GM18873 (cell line): ENCODE results near the gene ARID5B.

Source experiments
- ATAC-seq: cut with Tn5 transposase; IDR thresholded peaks from one replicate; pipeline ENCODE4 v1.9.1; 2021; ENCODE audit warnings: mild to moderate bottlenecking, moderate library complexity, moderate number of reproducible peaks; ENCODE audit not compliant: unreplicated experiment, low FRiP score

ARID5B gene

DNA sequence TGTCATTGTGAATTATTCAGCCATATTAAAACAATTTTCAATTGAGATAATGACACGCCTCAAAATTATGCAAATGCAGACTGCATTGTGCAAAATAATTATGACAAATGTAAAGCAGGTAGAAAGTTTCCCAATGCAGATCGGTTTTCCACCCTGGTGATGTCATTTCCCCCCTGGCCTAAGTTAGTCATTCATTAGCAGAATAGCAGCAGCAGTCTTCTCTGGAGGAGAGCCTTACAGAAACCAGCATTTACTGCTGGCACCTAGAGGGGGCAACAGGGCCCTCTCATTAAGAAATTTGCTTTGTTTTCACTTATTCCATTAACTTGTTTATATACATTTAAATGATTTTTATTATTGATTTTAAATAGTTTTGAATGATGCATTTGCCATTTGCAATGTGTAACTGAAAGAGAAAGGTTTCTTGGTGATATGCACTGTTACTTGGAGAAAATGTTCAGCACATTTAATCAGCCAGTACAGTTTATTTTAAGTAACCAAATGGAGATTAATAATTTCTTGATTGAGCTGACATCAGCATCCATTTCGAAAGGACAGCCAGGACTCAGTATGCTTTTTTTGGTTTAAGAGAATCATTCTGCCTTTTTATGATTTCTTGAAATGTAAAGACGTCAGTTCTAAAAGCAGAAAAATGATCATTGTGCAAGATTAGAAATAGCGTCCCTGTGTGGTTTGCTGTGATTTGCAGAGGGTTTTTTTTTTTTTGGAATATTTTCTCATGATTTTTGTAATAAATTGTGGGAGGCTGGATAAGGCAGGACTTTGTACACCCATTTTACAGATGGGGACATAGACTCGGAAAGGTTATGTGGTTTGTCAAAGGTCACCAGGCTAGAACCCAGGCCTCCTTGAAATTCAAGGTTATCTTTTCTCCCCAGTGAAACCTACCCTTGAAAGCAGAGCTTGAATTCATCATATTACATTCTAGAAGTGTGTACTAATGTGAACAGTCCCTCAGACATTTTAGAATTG is 3.5 kb downstream of the ARID5B start:
- peak; percentile 40 for ATAC-seq

DNA sequence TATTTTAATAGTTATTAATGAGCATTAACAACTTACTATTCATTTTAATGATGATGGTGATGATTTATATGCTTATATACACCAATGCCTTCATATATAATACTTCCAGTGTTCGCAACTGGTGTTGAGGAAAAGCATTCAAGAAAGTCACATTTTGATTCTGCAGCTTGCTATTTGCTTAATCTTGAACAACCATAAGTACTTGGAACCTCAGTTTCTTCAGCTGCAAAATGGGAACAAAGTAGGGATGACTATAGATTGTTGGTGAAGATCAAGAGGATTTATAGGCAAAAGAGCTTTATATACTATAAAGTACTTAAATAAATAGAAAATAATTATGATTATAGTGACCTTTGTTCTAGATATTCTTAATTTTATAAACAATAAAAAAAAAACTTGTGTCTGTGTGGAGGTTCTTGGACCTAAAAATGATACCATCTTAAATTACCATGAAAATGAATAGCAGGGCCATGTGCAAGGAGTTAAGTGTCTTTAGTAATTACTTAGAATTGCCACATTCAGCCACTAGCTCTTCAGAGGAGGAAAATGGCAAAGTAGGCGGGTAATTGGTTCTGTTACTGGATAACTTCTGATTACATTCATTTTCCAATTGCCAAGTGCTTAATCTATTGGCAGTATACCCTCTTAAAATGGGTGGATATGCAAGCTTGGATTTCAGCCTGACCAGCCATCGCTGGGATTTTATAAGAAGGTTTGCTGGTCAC is 4.5 kb downstream of the ARID5B start:
- no peak for ATAC-seq

DNA sequence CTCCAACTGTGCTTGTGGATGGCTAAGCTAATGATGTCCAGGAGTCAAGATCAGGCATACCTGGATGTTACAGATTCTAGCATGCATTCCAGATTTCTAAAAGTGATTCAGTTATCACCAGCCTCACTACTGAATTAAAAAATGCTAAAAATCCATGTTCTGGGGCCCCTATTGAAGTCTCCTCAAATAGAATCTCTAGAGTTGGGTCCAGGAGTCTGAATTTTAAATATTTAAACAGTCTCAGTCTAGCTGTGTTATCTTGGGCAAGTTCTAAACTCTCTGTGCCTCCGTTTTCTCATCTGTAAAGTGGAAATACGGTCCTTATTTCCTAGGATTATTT is 5.0 kb downstream of the ARID5B start:
- no peak for ATAC-seq

DNA sequence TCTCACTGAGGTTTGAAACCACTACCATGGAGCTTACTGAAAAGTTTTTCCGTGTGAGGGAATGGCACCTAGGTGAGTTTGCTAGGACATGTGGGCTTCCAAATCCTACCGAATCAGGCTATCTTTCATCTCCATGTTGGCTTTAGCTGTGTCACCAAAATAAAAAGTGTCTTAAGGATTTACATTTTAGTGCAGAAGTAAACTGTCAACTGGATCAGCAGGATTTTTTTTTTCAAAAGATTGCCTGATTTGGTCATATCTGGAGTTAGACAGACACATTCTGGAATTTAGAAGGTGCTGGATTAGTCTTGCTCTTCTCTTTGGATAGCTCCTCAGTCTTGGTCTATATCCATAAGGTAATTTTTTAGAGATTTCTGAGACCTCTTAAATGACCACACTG is 5.5 kb downstream of the ARID5B start:
- ATAC-seq: no peak

DNA sequence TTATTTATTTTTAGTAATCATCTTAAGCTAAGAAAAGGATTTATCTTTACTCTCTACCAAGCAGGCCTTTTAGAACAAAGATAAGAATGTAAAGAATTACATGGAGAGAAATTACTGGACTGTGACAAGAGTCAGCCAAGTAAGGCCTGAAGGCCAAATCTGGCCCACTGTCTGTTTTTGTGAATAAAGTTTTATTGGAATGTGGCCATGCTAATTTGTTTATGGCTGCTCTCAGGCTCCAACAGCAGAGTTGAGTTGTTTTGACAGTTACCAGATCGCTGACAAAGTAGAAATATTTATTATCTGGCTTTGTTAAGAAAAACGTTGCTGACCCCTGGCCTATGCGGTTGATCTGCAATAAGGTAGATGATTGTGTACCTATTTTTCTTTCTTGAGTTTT is 6.1 kb downstream of the ARID5B start:
- no peak for ATAC-seq

DNA sequence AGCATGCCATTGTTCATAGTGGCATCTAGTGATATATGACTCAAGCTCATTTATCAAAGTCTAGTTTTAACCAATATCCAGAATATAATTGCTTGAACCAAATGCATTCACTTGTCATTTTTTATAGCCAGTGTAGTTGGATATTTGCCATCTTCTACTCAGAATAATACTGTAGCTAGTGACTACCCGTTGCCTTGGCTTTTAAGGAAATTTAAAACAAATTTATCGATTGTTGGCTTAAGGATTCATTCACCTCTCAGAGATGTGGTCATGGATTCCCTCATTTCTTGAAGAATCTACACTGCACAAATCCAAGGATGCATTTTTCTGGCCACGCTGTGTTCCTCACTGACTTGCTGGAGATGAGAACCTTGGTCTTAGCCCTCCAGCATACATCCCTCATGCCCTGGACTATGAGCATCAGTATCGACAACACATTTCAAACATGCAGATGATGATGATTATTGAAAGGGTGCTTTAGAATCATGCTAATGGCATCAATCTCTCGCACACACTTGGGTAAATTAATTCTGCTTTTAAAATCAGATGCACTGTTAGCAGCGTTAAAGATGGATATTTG is 8.8 kb downstream of the ARID5B start:
- ATAC-seq: no peak

DNA sequence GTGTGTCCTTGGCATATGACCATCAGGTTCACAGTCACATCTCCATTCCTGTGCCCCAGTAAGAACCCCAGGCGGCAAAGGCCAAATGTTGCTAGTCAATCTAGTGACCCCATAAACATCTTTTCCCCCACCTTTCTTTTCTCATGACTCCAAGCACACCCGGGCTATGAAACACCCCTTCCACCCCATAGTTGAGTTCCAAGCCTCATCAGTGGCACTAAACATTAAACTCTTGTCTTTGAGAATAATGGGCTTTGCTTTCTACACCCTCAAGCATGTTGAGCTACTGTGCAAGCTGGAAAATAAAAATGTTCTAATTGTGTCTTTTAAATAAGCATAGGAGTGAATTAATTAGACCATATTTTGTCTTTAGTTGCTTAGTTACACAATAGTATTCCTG is 9.4 kb downstream of the ARID5B start:
- no peak for ATAC-seq

DNA sequence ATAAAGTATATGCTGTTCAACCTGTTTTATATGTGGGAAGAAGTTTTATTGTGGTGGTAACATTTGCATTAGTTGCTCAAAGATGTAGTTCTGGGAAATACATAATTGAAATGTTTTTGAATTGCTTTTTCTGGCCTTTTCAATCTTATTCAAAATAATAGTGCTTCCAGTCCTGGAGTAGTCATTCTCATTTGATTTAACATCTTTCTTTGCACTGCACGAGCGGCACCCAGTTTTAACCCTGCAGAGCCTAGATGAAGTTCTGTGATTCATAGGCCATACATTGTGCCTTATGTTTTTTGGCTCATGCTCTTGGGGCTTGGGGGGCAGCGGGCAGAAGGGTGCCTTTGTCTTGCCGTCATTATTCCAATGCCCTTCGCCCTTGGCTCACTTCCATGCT is 9.9 kb downstream of the ARID5B start:
- ATAC-seq: no peak

DNA sequence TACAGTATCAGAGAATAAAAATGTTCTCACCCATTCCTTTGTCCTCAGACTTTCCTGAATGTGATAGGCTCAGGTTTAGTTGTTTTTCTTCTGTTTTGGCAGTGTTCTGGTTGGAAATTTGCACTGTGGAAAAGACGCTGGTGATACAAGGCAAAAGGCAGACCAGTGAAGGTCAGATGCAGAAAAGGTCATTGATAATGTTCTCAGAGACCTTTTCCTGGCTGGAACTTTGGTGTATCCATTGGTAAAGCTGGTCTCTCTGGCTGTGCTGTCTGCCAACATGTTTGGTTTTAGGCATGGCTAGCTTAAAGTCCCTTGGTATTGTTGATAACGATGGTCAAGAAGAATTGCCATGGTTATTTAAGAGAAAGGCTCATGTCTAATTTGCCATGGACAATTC is 11.5 kb downstream of the ARID5B start:
- no peak for ATAC-seq

DNA sequence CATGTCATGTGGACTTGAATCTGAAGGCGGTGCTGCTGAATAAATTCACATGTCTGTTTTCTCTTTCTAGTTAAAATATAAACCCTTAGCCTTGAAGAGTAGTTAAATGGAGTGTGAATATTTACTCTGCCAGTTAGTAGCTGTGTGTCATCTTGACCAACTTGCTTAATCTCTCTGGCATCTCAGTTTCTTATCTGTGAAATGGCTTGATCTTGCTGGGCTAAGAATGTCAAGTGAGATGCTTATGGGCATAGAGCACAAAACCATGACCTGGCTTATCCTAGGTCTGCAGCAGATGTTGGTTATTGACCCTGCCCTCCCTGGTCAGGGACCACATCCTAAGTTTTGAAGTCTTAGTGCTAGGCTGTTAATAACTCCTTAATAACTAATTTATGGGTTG is 16.6 kb downstream of the ARID5B start:
- no peak for ATAC-seq

DNA sequence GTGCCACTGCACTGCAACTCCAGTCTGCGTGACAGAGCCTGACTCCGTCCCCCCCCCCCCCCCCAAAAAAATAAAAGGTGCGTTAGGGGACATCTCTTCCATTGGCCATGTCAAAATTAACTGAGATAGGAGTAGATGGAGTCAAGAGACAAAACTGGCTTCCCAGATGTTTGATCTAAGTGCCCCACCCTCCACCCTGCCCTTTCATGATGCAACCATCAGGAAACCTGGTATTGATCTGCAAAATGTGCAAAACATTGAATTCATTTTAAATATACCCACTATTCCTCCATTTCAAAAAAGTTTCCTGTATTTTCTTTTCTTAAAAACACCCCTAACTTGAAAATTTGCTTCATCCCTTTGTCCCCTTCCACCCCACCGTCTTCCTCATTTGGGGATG is 17.5 kb downstream of the ARID5B start:
- no peak for ATAC-seq

DNA sequence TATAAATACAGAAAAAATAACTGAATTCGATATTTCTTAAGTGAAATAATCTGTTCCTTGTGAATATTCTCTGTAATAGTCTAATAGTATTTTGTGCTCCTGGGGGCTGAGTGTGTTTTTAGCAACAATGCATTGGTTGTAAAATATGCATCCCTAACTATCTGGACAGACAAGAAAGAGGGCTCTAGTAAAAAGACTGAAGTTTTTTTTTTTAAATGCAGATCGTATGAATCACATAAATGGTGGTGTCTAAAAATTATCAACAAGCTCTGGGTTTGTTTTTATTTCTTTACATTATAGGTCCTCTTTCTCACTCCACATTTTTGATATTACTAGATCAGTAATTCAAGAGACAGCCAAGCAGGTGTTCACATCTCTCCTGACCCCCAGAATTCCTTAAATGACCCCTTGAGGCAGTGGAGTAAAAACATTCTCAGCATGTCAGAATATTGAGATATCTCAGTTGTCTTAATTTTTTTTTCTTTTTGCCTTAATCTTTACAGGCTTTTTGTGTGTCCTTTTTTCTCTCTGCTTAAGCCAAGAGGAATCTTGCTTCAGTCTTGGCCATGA is 18.2 kb downstream of the ARID5B start:
- no peak for ATAC-seq

DNA sequence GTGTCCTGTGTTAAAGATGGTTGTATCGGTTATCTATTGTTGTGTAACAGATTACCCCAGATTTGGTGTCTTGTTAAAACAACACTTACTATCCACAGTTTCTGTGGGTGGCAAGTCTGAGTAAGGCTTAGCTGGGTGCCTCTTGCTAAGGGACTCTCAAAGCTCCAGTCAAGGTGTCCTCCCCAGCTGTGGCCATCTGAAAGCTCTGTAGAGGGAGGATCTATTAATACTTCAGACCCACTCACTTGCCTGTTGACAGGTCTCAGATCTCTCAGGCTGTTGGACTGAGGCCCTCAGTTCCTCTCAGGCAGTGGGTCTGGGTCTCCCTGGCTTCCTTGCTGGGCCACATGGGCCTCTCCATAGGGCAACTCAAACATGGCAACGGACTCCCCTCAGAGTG is 19.6 kb downstream of the ARID5B start:
- ATAC-seq: no peak

DNA sequence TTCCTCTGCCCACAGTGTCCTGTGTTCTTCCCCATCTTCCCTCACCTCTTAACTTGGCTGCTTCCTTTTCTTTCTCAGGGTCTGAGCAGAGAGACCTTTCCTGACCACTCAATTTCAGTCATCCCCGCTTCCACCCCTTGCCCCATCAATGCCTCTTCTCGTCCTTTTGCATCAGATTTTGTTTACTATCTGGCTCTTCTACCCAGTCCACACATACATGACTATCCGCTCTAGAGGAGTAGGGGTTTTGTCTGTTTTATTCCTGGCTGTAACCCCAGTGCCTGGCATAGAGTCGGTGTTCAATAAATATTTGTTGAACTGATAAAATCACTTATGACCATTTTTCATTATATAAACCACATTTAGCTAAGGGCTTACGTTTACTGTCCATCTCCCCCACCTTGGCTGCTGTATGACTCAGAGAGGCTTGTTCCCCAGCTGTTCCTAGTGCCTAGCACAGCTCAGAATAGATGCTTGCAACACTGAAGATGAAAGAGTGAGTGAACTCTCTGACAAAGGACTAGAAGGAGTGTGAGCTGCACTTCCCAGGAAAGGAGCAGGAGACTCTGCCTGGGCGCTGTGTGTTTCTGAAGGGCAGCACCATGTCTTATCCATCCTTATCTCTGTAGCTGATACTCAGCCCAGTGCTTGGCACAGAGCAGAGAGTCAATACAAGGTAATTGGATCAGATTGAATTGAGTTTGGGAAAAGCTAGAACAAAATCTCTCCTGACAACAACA is 21.9 kb downstream of the ARID5B start:
- no peak for ATAC-seq

DNA sequence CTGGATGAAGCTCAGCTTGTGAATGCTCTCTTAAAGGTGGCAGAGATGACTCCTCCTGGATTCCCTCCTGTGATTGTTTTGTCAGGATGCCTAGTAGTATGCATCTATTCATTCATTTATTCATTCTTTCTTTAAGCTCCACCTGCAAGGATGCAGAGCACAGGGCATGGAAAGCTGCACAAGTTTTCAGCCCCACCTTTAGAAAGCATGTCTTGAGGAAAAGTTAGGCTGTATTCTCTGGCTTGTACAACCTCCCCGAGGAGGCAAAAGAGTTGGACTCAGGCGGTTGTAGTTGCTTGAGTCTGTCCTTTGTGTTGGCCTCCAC is 22.4 kb downstream of the ARID5B start:
- ATAC-seq: no peak

DNA sequence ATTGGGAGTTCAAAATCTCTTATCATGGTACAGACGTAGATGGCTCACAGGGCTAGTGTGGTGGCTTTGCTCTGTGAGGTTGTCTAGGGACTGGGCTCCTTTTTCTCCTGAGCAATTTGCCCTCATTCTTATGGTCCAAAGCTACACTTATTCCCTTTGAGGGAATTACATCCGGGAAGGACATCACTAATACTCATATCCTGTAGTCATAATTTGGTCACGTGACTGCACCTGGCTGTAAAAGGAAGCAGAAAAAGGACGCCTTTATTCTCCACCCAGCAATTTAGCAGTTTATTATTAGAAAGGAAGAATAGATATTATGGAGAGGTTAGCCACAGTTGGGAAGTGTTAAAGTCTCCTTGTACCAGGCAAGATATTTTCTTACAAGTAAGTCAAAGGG is 28.1 kb downstream of the ARID5B start:
- no peak for ATAC-seq

DNA sequence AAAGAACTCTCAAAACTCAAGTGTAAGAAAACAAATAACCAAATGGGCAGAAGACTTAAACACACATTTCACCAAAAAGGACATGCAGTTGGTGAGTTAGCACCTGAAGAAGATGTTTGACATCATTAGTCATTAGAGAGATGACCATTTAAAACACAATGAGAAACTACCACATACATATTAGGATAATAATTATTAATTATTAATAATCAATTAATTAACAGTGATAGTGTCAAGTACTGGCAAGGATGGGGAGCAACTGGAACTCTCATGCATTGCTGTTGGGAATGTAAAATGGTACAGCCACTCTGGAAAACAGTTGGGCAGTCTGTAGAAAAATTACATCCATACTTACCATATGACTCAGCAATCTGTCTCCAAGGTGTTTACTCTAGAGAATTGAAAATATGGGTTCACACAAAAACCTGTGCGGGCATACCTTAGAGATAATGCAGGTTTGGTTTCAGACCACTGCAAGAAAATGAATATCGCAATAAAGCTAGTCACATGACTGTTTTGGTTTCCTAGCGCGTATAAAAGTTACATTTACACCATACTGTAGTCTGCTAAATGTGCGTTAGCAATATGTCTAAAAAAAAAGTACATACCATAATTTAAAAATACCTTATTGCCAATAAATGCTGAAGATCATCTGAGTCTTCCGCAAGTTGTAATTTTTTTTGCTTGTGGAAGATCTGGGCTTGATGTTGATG is 30.3 kb downstream of the ARID5B start:
- no peak for ATAC-seq

DNA sequence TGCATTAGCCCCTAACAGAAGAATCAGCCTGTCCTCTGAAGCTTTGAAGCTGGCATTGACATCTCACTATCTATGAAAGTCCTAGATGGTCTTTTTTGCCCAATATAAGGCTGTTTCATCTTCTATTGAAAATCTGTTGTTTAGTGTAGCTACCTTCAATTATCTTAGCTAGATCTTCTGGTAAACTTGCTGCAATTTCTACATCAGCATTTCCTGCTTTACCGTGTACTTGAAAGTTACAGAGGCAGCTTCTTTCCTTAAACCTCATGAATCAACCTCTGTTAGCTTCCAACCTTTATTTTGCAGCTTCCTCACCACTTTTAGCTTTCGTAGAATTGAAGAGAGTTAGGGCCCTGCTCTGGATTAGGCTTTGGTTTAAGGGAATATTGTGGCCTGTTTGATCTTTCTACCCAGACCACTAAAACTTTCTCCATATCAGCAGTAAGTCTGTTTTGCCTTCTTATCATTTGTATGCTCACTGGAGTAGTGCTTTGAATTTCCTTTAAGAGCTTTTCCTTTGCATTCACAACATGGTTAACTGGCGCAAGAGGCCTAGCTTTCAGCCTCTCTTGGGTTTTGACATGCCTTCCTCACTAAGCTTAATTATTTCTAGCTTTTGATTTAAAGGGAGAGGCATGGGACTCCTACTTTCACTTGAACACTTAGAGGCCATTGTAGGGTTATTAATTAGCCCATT is 32.5 kb downstream of the ARID5B start:
- ATAC-seq: no peak

DNA sequence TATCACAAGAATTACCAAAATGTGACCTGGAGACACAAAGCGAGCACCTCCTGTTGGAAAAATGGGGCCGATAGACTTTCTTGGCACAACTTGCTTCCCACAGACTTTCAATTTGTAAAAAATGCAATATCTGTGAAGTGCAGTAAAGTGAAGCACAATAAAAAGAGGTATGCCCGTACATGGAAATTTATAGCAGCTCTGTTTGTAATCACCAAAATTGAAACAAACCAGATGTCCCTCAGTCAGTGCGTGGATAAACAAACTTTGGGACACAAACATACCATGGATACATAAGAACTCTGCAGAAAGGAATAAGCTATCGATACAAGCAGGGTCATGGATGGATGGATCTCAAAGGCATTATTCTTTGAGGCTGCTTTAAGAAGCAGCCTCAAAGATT is 33.6 kb downstream of the ARID5B start:
- ATAC-seq: no peak
